Stimulated activated CD4-positive, alpha-beta T cell treated with anti-CD3 and anti-CD28 coated beads, Interleukin-4, amount 100 ng/mL, for 1 hour (primary cell): ENCODE data around the gene RPS6KB1.
"Not testable (repeated sequence)": the region's sequence is repeated elsewhere in the genome, so short reads cannot be mapped to it uniquely, and the experiment has no call there.

Source experiments
- DNase-seq: peaks from one replicate; pipeline ENCODE4 v3.0.0-alpha.2; 2020

RPS6KB1 gene

GRCh38 chr17:59892924-59893675 is at the start of gene RPS6KB1, which contains the start of gene TUBD1:
RPS6KB1 (plus strand) TSS chr17:59893121; CDS start chr17:59893185, 64 bp downstream.
TUBD1 (minus strand) TSS chr17:59892943; CDS start chr17:59891002, 1,941 bp downstream.
- peak; percentile 93 for DNase-seq

GRCh38 chr17:59844884-59845594 is 47.9 kb upstream of the RPS6KB1 start:
- DNase-seq, result no peak

GRCh38 chr17:59845595-59846393 is 47.1 kb upstream of the RPS6KB1 start:
- DNase-seq, result peak; percentile 47

- no peak for DNase-seq
These were observed 46.3 kb upstream of the RPS6KB1 start for GRCh38 chr17:59846394-59847165.

GRCh38 chr17:59848385-59848668 is 44.6 kb upstream of the RPS6KB1 start:
- no peak for DNase-seq

- no peak for DNase-seq
These were observed 44.1 kb upstream of the RPS6KB1 start for GRCh38 chr17:59848778-59849177.

GRCh38 chr17:59850311-59850710 is 42.6 kb upstream of the RPS6KB1 start:
- not testable (repeated sequence) for DNase-seq

- no peak for DNase-seq
These were observed 41.2 kb upstream of the RPS6KB1 start for GRCh38 chr17:59851439-59852375.

GRCh38 chr17:59852847-59853167 is 40.1 kb upstream of the RPS6KB1 start:
- DNase-seq, result not testable (repeated sequence)

GRCh38 chr17:59853168-59853918 is 39.6 kb upstream of the RPS6KB1 start:
- peak; percentile 67 for DNase-seq

- DNase-seq, result not testable (repeated sequence)
These were observed 38.8 kb upstream of the RPS6KB1 start for GRCh38 chr17:59853919-59854729.

- DNase-seq, result no peak
These were observed 35.8 kb upstream of the RPS6KB1 start for GRCh38 chr17:59856859-59857794.

GRCh38 chr17:59858167-59858816 is 34.6 kb upstream of the RPS6KB1 start:
- DNase-seq, result no peak

- DNase-seq, result no peak
These were observed 34.0 kb upstream of the RPS6KB1 start for GRCh38 chr17:59858932-59859331.

GRCh38 chr17:59859444-59860025 is 33.4 kb upstream of the RPS6KB1 start:
- no peak for DNase-seq

- DNase-seq, result no peak
These were observed 29.3 kb upstream of the RPS6KB1 start for GRCh38 chr17:59863616-59864015.

- no peak for DNase-seq
These were observed 23.0 kb upstream of the RPS6KB1 start for GRCh38 chr17:59869941-59870218.

- no peak for DNase-seq
These were observed 22.4 kb upstream of the RPS6KB1 start for GRCh38 chr17:59870482-59870881.
